Stimulated activated CD4-positive, alpha-beta T cell treated with anti-CD3 and anti-CD28 coated beads, TNF-alpha, amount 100 ng/mL, for 1 hour (primary cell): ENCODE data around the gene BIRC6.
"Not testable (repeated sequence)": the region's sequence is repeated elsewhere in the genome, so short reads cannot be mapped to it uniquely, and the experiment has no call there.

Experiments
- DNase-seq, 3 donors: peaks; one replicate each; pipeline ENCODE4 v3.0.0-alpha.2; 2020; ENCODE audit warnings: low read depth in 3 of 3, low spot score in 1 of 3

Gene BIRC6

GRCh38 chr2:32356681-32357317 is at the start of gene BIRC6:
Gene BIRC6 (plus strand): TSS chr2:32357023. CDS start chr2:32357162, 139 bp downstream.
- peak; percentile 74 to 91 (median 78) for DNase-seq

GRCh38 chr2:32310577-32310976 is 46.2 kb upstream of the BIRC6 start:
- DNase-seq = no peak

- no peak for DNase-seq
These were observed 41.9 kb upstream of the BIRC6 start for GRCh38 chr2:32314886-32315285.

GRCh38 chr2:32328679-32329078 is 28.1 kb upstream of the BIRC6 start:
- DNase-seq = not testable (repeated sequence)

- DNase-seq = not testable (repeated sequence)
These were observed 27.4 kb upstream of the BIRC6 start for GRCh38 chr2:32329180-32329980.

GRCh38 chr2:32330136-32330535 is 26.7 kb upstream of the BIRC6 start:
- no peak for DNase-seq

- no peak for DNase-seq
These were observed 14.0 kb upstream of the BIRC6 start for GRCh38 chr2:32342801-32343200.

GRCh38 chr2:32350797-32351196 is 6.0 kb upstream of the BIRC6 start:
- DNase-seq = not testable (repeated sequence)

- DNase-seq = no peak
These were observed 695 bp upstream of the BIRC6 start for GRCh38 chr2:32355976-32356680.

GRCh38 chr2:32357318-32358110 is 691 bp downstream of the BIRC6 start:
- peak in 1 of 3 donors; percentile 4 for DNase-seq

GRCh38 chr2:32358111-32358482 is 1.3 kb downstream of the BIRC6 start:
- no peak for DNase-seq

- no peak for DNase-seq
These were observed 3.6 kb downstream of the BIRC6 start for GRCh38 chr2:32360416-32360815.

GRCh38 chr2:32362997-32363396 is 6.2 kb downstream of the BIRC6 start:
- not testable (repeated sequence) for DNase-seq

- DNase-seq = no peak
These were observed 6.8 kb downstream of the BIRC6 start for GRCh38 chr2:32363597-32363996.

- DNase-seq = not testable (repeated sequence)
These were observed 7.5 kb downstream of the BIRC6 start for GRCh38 chr2:32364290-32364689.

- DNase-seq = not testable (repeated sequence)
These were observed 8.9 kb downstream of the BIRC6 start for GRCh38 chr2:32365679-32366078.

- DNase-seq = no peak
These were observed 9.8 kb downstream of the BIRC6 start for GRCh38 chr2:32366595-32366994.

- DNase-seq = no peak
These were observed 12.4 kb downstream of the BIRC6 start for GRCh38 chr2:32369222-32369621.

- DNase-seq = not testable (repeated sequence)
These were observed 14.1 kb downstream of the BIRC6 start for GRCh38 chr2:32370942-32371341.

GRCh38 chr2:32372519-32373182 is 15.8 kb downstream of the BIRC6 start:
- no peak for DNase-seq
